ENCODE results near the gene TCF7L2.

The TCF7L2 gene

DNA sequence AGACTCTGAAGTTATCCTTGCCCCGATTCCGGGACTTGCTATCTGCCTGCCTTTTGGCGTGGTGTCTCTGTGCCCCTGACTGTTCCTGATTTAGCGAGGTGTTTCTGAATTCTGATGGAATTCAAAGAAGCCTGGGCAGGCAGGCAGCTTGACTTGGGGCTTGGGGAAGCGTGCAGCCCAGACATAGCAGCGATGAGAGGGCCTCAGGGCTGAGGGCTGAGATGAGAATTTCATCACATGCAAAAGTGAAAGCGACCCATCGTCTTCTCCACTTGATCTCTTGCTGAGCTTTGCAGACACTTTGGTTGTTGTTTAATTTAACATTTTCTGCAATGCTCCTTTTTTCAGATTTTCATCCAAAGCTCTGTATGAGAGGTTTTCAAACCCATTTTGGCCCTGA, 57.8 kb downstream of the TCF7L2 start:
- in situ Hi-C loops (cut with HindIII; ENCODE audit: low pct_ligation_motif_present, low pct_unique_long_range_greater_than_20kb, low sequenced_read_pairs): no loop called here
- no peak for DNase-seq

GRCh38 chr10:113011592-113012374, 61.7 kb downstream of the TCF7L2 start:
- no peak for DNase-seq

GRCh38 chr10:113015201-113015600, 65.2 kb downstream of the TCF7L2 start:
- in situ Hi-C loops (cut with HindIII; ENCODE audit: low pct_ligation_motif_present, low pct_unique_long_range_greater_than_20kb, low sequenced_read_pairs): no loop called here
- no peak for DNase-seq

More at GRCh38 chr10:113011592-113012374, 61.7 kb downstream of the TCF7L2 start:
- in situ Hi-C loops (cut with HindIII; ENCODE audit: low pct_ligation_motif_present, low pct_unique_long_range_greater_than_20kb, low sequenced_read_pairs): no loop called here

DNA sequence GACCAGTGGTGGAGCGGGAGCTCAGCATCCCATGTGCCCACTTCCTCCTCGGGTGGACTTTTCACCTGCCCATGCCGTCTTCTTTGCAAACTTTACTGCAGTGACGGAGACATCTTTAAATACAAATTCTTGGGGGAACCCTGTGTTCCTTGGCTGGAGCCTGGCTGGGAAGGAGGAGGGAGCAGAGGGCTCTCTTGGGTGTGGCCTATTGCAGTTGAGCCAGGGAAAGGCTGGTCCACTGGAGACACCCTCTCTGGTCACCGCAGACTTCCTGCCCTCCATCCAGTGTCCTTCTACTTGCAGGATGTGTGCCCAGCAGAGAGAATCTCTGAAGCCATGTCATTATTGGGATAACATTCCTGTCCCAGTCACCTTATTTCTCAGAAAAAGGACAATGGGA, 67.3 kb downstream of the TCF7L2 start:
- DNase-seq: no peak
- in situ Hi-C loops (cut with HindIII; ENCODE audit: low pct_ligation_motif_present, low pct_unique_long_range_greater_than_20kb, low sequenced_read_pairs): no loop called here

- in situ Hi-C loops (cut with HindIII; ENCODE audit: low pct_ligation_motif_present, low pct_unique_long_range_greater_than_20kb, low sequenced_read_pairs): no loop called here
- no peak for DNase-seq
These were observed 68.0 kb downstream of the TCF7L2 start for GRCh38 chr10:113018034-113018433.

GRCh38 chr10:113019096-113019495, 69.0 kb downstream of the TCF7L2 start:
- in situ Hi-C loops (cut with HindIII; ENCODE audit: low pct_ligation_motif_present, low pct_unique_long_range_greater_than_20kb, low sequenced_read_pairs): no loop called here
- no peak for DNase-seq

- in situ Hi-C loops (cut with HindIII; ENCODE audit: low pct_ligation_motif_present, low pct_unique_long_range_greater_than_20kb, low sequenced_read_pairs): no loop called here
These were observed 69.8 kb downstream of the TCF7L2 start for GRCh38 chr10:113019692-113020474.

DNA sequence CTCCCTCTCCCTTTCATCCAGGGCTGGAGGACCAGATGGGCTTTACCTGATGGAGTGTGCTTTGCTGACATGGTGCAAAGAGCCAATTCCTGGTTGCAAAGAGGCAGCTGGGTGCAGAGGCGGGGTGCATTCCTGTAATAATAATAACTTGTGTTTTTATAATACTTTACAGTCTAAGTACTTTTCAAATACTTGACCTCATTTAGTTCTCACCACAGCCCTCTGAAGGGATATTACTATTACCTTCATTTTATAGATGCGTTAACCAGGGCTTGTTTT, 70.4 kb downstream of the TCF7L2 start:
- DNase-seq: no peak
- in situ Hi-C loops (cut with HindIII; ENCODE audit: low pct_ligation_motif_present, low pct_unique_long_range_greater_than_20kb, low sequenced_read_pairs): no loop called here

More at GRCh38 chr10:113019692-113020474, 69.8 kb downstream of the TCF7L2 start:
- no peak for DNase-seq

DNA sequence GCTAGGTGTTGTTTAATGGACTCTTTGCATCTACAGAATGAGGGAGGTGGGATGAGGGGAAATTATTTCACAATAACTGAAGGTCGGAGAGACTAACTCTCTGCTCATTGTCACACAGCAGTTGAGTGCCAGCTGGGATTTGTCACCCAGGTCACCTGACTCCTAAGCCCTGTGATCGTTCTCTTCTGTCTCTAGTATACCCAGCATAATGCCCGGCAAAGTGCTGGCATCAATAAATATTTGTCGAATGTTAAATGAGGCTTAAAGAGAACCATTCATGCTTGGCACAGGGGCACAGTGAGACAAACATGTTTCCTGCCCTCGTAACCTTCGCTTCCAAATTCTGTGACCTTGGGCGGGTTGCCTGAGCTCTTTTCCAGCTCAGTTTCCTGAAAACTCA, 70.8 kb downstream of the TCF7L2 start:
- DNase-seq: no peak
- in situ Hi-C loops (cut with HindIII; ENCODE audit: low pct_ligation_motif_present, low pct_unique_long_range_greater_than_20kb, low sequenced_read_pairs): no loop called here

DNA sequence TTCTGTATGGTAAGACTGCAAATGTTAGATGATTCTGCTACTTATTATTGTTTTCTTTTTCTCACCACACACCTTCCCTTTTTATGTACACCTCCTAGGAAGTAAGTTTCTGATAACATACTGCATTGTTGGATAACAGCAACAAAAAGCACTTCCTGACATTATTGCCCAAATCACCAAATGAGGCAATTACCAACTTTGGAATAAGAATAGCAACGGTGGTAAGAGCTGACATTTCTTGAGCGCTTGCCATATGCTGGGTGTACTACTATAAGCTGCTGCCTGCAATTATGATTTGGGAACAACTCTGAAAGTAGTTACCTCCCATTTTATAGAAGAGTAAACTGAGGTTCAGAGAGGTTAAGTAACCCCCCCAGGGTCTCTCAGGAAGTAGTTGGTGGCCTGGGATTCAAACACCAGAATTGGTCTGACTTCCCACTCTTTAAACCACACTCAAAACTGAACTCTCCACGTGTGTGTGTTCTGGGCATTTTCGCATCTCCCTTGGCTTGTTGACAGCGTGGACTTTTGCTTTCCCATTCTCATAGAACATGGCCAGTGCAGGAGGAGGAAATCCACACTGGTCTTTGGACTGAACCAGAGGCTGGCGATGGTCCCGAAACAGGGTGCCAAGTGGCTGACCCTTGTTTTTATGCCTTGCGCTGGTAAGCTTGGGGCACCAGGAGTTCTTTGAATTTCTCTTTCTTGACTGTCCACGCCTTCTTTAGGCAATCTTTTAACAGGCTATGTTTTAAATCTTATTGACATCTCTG, 71.4 kb downstream of the TCF7L2 start:
- in situ Hi-C loops (cut with HindIII; ENCODE audit: low pct_ligation_motif_present, low pct_unique_long_range_greater_than_20kb, low sequenced_read_pairs): no loop called here
- no peak for DNase-seq

GRCh38 chr10:113022265-113022664, 72.2 kb downstream of the TCF7L2 start:
- DNase-seq: no peak
- in situ Hi-C loops (cut with HindIII; ENCODE audit: low pct_ligation_motif_present, low pct_unique_long_range_greater_than_20kb, low sequenced_read_pairs): no loop called here

DNA sequence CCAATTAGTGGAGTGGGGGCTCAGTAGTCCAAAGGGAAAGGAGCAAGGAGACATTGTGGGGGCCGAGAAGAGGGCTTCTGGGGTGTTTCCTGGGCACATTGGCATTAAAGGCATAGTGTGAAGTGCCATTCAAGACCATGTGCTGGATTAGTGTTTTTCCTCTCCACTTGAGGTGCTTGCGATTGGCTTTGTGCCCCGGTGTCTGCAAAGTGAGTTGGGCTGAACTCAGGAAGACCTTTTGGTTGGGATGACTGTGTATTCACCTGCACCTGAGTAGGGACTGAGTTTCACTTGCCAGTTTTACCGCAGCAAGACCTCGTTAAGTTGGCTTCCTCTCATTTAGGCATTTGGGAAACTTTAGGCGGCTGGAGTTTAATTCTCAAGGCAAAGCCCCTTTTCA, 73.0 kb downstream of the TCF7L2 start:
- no peak for DNase-seq
- in situ Hi-C loops (cut with HindIII; ENCODE audit: low pct_ligation_motif_present, low pct_unique_long_range_greater_than_20kb, low sequenced_read_pairs): no loop called here

DNA sequence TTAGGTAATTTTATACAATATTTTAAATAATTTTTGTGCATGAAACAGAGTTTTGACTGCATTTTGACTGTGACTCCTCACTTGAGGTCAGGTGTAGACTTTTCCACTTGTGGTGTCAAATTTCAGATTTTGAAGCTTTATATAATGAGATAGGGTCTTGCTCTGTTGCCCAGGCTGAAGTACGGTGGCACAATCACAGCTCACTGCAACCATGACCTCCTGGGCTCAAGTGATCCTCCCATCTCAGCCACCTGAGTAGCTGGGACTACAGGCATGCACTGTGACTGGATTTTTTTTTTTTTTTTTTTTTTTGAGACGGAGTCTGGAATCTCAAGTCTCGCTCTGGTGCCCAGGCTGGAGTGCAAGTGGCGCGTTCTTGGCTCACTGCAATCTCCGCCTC, 74.9 kb downstream of the TCF7L2 start:
- in situ Hi-C loops (cut with HindIII; ENCODE audit: low pct_ligation_motif_present, low pct_unique_long_range_greater_than_20kb, low sequenced_read_pairs): no loop called here
- DNase-seq: no peak

GRCh38 chr10:113025487-113025886, 75.4 kb downstream of the TCF7L2 start:
- DNase-seq: no peak
- in situ Hi-C loops (cut with HindIII; ENCODE audit: low pct_ligation_motif_present, low pct_unique_long_range_greater_than_20kb, low sequenced_read_pairs): no loop called here

GRCh38 chr10:113026679-113027078, 76.6 kb downstream of the TCF7L2 start:
- DNase-seq: no peak
- in situ Hi-C loops (cut with HindIII; ENCODE audit: low pct_ligation_motif_present, low pct_unique_long_range_greater_than_20kb, low sequenced_read_pairs): no loop called here

DNA sequence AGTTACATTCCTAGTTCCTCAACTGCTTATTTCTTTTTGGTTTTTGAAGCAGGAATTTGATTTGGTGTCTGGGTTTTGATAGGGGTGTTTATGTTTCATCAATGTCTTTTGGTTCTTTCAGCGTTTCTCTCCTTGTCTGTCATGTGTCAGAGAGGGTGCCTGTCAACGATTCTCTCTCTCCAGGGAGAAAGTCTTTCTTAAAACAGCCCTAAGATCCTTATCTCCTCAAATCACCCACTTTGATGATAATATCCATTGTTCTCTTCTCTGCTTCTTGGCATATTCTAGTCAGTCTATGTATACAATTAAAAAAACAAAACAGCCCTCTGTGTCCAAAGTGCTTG, 77.2 kb downstream of the TCF7L2 start:
- DNase-seq: no peak
- in situ Hi-C loops (cut with HindIII; ENCODE audit: low pct_ligation_motif_present, low pct_unique_long_range_greater_than_20kb, low sequenced_read_pairs): no loop called here

DNA sequence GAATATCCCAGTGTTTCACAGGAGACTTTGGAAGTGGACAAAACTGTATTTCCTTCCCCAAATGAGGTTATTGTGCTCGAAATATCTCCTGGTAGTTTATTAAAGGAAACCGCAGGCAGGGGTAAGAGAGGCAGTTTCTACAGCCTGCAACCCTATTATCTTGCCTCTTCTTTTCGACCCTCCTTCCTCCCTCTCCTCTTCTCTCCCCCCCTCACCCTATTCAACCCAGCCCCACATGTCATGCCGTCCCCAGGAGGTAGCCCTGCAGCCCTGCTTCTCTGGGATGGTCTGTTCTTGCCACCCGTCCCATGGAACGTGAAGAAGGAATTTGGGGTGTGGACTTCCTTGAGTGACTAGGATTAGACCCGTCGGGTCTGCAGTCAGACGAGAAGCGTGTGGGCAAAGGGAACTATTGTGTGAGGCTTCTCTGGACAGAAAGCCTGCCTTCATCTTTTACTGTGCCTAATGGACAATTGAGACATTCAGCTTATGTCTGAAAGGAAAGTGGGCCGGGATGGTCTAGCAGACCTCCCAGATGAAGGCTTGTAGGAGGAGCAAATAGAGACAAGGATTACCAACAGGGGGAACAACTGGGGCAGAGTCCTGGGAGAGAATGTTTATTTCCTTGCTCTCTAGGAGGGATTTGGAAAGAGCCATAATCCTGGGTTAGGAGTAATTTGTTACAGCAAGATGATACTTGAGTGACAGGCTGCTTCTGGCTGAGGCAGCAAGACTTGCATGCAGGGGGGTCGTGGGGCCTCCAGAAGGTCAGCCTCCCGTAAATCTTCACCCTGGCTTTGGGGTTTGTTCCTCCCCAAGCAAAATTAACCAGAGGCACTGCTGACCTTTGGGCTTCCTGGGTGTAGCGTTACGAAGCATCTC, 77.8 kb downstream of the TCF7L2 start:
- in situ Hi-C loops (cut with HindIII; ENCODE audit: low pct_ligation_motif_present, low pct_unique_long_range_greater_than_20kb, low sequenced_read_pairs): no loop called here
- no peak for DNase-seq

All from ACHN (cell line).